GM12874 (cell line): ENCODE results near the gene ZBTB46.

Experiments used
- CTCF ChIP-seq: IDR thresholded peaks from 2 replicates; pipeline ENCODE4 v1.5.1; 2011; ENCODE audit warnings: low read depth, mild to moderate bottlenecking, control low read depth, low read length, moderate library complexity; ENCODE audit not compliant: insufficient read depth

The ZBTB46 gene

DNA sequence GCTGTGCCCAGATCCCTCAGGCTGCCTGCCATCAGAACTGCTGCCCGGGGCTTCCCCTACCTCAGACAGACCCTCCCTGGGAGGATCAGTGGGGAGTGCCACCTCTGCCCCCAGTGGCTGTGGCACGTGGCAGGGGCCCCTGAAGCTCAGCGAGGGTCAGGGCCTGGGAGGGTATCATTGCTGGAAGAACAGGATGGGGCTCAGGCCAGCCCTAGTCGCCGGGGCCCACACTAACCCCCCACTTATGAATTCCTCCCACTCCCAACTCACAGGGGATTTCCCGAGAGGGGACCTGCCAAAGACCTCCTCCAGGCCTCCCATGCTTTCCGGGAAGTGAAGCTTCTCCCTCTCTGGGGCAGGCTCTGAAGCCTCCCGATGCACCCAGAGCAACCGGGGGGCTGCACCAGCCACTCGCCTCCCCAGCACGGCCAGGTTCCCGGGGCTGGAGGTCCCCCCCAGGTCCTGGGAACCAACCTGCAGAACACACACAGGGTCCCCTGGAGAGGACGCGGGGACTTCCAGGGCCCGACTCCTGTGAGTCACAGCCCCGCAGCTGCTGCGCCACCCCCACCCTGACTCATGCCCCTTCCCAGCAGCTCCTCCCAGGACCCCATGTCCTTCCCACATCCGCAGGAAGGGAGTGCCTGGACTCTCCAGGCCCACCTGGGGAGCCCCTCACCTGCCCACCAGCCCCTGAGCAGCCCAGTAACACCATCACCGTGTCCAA is 132.2 kb downstream of the ZBTB46 start:
- TF ChIP-seq CTCF = no peak

DNA sequence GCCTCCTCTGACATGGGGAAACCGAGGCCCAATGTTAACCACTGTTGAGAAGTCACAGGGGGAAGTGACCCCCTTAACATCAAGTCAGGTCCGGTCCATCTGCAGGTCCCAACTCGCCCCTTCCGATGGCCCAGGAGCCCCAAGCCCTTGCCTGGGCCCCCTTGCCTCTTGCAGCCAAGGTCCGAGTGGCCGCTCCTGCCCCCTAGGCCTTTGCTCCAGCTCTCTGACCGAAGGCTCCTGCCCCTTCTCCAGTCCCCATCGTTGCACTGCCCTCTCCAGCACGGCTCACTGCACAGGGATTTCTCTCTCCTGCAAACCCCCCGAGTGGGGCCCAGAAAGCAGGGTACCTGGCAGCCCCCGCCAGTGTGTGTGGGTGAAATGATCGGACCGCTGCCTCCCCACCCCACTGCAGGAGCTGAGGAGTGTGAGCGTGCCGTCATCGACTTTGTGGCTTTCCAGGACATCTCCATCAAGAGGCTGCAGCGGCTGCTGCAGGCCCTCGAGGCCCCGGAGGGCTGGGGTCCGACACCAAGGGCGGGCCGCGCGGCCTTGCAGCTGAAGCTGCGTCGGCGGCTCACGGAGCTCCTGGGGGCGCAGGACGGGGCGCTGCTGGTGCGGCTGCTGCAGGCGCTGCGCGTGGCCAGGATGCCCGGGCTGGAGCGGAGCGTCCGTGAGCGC is 133.1 kb downstream of the ZBTB46 start:
- no peak for TF ChIP-seq CTCF

- TF ChIP-seq CTCF = 0 out of 2 replicates have a peak, but pooled peaks have one; percentile 0
Observed at GRCh38 chr20:63697357-63697867, 133.7 kb downstream of the ZBTB46 start.

DNA sequence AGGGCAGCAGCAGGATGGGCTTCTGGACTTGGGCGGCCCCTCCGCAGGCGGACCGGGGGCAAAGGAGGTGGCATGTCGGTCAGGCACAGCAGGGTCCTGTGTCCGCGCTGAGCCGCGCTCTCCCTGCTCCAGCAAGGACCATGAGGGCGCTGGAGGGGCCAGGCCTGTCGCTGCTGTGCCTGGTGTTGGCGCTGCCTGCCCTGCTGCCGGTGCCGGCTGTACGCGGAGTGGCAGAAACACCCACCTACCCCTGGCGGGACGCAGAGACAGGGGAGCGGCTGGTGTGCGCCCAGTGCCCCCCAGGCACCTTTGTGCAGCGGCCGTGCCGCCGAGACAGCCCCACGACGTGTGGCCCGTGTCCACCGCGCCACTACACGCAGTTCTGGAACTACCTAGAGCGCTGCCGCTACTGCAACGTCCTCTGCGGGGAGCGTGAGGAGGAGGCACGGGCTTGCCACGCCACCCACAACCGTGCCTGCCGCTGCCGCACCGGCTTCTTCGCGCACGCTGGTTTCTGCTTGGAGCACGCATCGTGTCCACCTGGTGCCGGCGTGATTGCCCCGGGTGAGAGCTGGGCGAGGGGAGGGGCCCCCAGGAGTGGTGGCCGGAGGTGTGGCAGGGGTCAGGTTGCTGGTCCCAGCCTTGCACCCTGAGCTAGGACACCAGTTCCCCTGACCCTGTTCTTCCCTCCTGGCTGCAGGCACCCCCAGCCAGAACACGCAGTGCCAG is 134.3 kb downstream of the ZBTB46 start, which contains the start of gene TNFRSF6B:
Gene TNFRSF6B (plus strand): TSS at position 25 of the 729 bp plus-strand sequence. CDS start 116 bp downstream, at position 141.
- TF ChIP-seq CTCF = no peak

- TF ChIP-seq CTCF = no peak
Observed at GRCh38 chr20:63696306-63696627, 134.8 kb downstream of the ZBTB46 start.

DNA sequence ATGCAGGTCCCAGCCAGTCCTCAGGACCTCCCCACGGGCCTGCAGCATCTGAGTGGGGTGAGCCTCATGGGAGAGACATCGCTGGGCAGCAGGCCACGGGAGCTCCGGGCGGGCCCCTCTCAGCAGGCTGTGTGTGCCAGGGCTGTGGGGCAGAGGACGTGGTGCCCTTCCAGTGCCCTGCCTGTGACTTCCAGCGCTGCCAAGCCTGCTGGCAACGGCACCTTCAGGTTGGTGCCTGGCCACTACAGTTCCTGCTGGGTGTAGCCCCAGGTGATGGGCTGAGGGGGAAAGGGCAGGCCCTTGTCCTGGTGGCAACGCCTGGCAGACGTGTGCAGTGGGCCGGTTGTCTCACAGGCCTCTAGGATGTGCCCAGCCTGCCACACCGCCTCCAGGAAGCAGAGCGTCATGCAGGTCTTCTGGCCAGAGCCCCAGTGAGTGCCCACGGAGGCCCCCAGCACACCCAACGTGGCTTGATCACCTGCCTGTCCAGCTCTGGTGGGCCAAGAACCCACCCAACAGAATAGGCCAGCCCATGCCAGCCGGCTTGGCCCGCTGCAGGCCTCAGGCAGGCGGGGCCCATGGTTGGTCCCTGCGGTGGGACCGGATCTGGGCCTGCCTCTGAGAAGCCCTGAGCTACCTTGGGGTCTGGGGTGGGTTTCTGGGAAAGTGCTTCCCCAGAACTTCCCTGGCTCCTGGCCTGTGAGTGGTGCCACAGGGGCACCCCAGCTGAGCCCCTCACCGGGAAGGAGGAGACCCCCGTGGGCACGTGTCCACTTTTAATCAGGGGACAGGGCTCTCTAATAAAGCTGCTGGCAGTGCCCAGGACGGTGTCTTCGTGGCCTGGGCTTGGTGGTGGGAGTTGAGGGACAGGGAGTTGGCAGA is 135.4 kb downstream of the ZBTB46 start:
- TF ChIP-seq CTCF = no peak
